Kidney (tissue), 14 donors: Measurements from ENCODE around the gene SPTB. TPM values are rescaled to one million over a fixed set of nuclear protein-coding genes. Genes with fewer than 3 reads are reported as not detected.

Source experiments
- DNase-seq, 5 donors: peaks; one replicate each; pipeline ENCODE4 v3.0.0-alpha.2; 2013 to 2020
- FAIRE-seq: peaks from 2 replicates; lab custom pipeline; 2012; peaks lifted over from hg19 to GRCh38; lab: Jason Lieb, UNC
- H3K27ac ChIP-seq, 2 donors: one replicate each; pipeline ENCODE4 v1.7.0; 2013; ENCODE audit warnings: low read depth in 2 of 2, low read length in 2 of 2, inconsistent platforms in 1 of 2
- H3K27me3 ChIP-seq: one replicate; pipeline ENCODE4 v1.7.1; 2013; ENCODE audit warnings: low read length, inconsistent platforms; ENCODE audit not compliant: control insufficient read depth, insufficient read depth
- H3K36me3 ChIP-seq, 3 donors: one replicate each; pipeline versions ENCODE4 v1.7.0 to v1.7.1; 2013; ENCODE audit warnings: low read length in 3 of 3, control low read depth in 1 of 3, inconsistent platforms in 1 of 3; ENCODE audit not compliant: insufficient read depth in 3 of 3, control insufficient read depth in 2 of 3
- H3K4me1 ChIP-seq, 3 donors: one replicate each; pipeline versions ENCODE4 v1.7.0 to v1.7.1; 2013; ENCODE audit warnings: low read length in 3 of 3, inconsistent platforms in 1 of 3, low read depth in 1 of 3; ENCODE audit not compliant: control insufficient read depth in 2 of 3, insufficient read depth in 2 of 3
- H3K4me3 ChIP-seq, 3 donors: one replicate each; pipeline versions ENCODE4 v1.7.0 to v1.8.1; 2013; ENCODE audit warnings: low read length in 3 of 3, control low read depth in 1 of 3, inconsistent platforms in 1 of 3
- H3K9ac ChIP-seq, 3 donors: one replicate each; pipeline versions ENCODE4 v1.7.0 to v1.7.1; 2013; ENCODE audit warnings: low read length in 3 of 3, control low read depth in 1 of 3, inconsistent platforms in 1 of 3
- H3K9me3 ChIP-seq, 3 donors: one replicate each; pipeline versions ENCODE4 v1.7.0 to v1.7.1; 2013; ENCODE audit warnings: low read length in 3 of 3, control low read depth in 1 of 3, inconsistent platforms in 1 of 3; ENCODE audit not compliant: control insufficient read depth in 2 of 3, insufficient read depth in 1 of 3
- intact Hi-C: fragments of 100-400 bp; cut with DNase I; formaldehyde crosslinking; loops from one replicate; pipeline ENCODE4 v1.11.1; 2022
- polyA plus RNA-seq: library from polyadenylated mRNA; stranded (reverse); fragments of 350-450 nt; fragmentation: Illumina TruSeq; extraction: RNeasy Lipid Tissue Mini Kit (QIAGEN cat#74804); gene quantifications from one replicate; pipeline ENCODE4 v1.2.3, GENCODE V29; 2014; ENCODE audit warnings: low read depth, low replicate concordance; ENCODE audit not compliant: insufficient read depth
- total RNA-seq: library from RNA; stranded (reverse); fragmentation: NEBNext Ultra II Directional; extraction: Animal tissue kit (Norgen Biotek cat#: 25700); gene quantifications from one replicate; pipeline ENCODE4 v1.2.1, GENCODE V29; 2021
- TF ChIP-seq, protein P1 (sequence below): IDR thresholded peaks from 3 replicates; pipeline ENCODE4 v1.5.1; 2012; ENCODE audit warnings: mild to moderate bottlenecking, moderate library complexity, borderline replicate concordance; ENCODE audit not compliant: insufficient read depth; ENCODE audit errors: extremely low read depth
- donor health status: control.
- donor health status: control.
- donor health status: control.
- donor health status: control.
- donor health status: control.
- donor health status: DM: yes; HTN: yes; CAD: no.
- donor health status: Normal renal cell carcinoma (clear cell type).

Gene SPTB
- total and polyA plus RNA-seq, 2 donors from 2014 or later: 1.7 to 2.2 TPM

GRCh38 chr14:64715628-64716412 is 163.9 kb downstream of the SPTB start:
- TF ChIP-seq, protein P1, sequence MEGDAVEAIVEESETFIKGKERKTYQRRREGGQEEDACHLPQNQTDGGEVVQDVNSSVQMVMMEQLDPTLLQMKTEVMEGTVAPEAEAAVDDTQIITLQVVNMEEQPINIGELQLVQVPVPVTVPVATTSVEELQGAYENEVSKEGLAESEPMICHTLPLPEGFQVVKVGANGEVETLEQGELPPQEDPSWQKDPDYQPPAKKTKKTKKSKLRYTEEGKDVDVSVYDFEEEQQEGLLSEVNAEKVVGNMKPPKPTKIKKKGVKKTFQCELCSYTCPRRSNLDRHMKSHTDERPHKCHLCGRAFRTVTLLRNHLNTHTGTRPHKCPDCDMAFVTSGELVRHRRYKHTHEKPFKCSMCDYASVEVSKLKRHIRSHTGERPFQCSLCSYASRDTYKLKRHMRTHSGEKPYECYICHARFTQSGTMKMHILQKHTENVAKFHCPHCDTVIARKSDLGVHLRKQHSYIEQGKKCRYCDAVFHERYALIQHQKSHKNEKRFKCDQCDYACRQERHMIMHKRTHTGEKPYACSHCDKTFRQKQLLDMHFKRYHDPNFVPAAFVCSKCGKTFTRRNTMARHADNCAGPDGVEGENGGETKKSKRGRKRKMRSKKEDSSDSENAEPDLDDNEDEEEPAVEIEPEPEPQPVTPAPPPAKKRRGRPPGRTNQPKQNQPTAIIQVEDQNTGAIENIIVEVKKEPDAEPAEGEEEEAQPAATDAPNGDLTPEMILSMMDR: no peak
- H3K9ac ChIP-seq: peak overlapping the region in 2 of 3 donors; percentile 49 to 76
- DNase-seq: peak; percentile 63 to 86 (median 64)
- intact Hi-C loops: no loop called here
- H3K27me3 ChIP-seq: no peaks in the 10 kb centered on the region
- H3K4me1 ChIP-seq: peaks cover 3 to 54% (median 51%) of the 10 kb centered on the region in 3 donors
- no peak for FAIRE-seq
- peak overlapping the region in 2 of 3 donors; percentile 45 to 54 for H3K4me3 ChIP-seq
- no peaks in the 10 kb centered on the region for H3K36me3 ChIP-seq
- H3K9me3 ChIP-seq: peaks cover 0 to 7% (median 0%) of the 10 kb centered on the region in 3 donors
- peak overlapping the region; percentile 87 to 89 for H3K27ac ChIP-seq

DNA sequence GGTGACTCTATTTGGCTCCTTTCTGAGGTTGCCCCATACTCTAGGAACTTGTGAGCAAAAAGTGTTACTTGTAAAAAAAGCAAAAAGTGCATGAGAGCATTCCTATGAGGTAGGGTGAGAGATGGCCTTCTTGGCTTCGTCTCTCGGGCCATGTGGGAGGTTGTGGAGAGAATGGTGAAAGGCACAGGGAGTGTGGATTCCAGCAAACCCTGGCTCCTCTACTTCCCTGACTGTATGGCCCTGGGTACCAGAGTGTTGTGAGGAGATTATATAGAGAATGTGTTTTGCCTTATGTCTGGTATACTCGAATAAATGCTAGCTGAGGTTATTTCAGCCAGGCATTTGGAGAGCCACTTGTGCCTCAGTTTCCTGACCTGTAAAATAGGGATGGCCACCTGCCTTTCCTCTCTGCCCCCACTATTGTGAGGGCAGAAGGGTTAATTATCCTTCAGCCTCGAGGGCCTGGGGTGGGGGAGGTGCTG is 164.5 kb downstream of the SPTB start:
- H3K27ac ChIP-seq: peak overlapping the region in 1 of 2 donors; percentile 89
- peak overlapping the region in 1 of 3 donors; percentile 49 for H3K9ac ChIP-seq
- H3K4me3 ChIP-seq: peak overlapping the region in 2 of 3 donors; percentile 6 to 45
- TF ChIP-seq, protein P1: no peak
- intact Hi-C loops: no loop called here
- H3K36me3 ChIP-seq: no peaks in the 10 kb centered on the region
- peaks cover 0 to 7% (median 0%) of the 10 kb centered on the region in 3 donors for H3K9me3 ChIP-seq
- DNase-seq: no peak
- FAIRE-seq: no peak
- H3K4me1 ChIP-seq: peaks cover 2 to 48% (median 45%) of the 10 kb centered on the region in 3 donors
- H3K27me3 ChIP-seq: no peaks in the 10 kb centered on the region

DNA sequence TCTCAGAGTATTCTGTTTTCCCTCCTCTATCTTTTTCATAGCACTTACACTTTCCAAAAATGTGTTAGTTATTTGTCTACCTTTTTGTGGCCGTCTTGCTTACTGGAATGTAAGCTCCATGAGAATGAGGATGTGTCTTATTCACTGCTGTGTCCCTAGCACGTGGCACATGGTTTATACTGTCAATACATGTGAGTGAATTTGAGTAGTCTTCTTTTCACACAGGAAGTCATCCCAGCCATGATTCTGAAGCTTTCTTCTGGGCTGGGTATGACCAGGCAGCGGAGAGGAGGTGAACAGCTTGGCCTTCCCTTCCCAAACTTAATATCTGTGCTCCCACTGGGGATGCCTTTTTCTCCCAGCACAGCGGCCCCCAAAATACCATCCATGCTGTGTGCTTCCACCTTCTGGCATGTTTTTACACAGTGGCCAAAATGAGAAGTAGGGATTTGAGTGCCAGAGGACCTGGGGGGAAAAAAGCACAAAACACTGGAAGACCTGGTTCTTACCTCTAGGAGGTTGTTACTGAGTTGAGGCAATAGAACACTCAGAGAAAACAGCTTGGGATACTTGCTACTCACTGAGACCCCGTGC is 165.2 kb downstream of the SPTB start:
- no peak overlapping the region for H3K4me3 ChIP-seq
- H3K4me1 ChIP-seq: peaks cover 2 to 44% (median 38%) of the 10 kb centered on the region in 3 donors
- peaks cover 0 to 7% (median 0%) of the 10 kb centered on the region in 3 donors for H3K9me3 ChIP-seq
- H3K36me3 ChIP-seq: no peaks in the 10 kb centered on the region
- H3K9ac ChIP-seq: no peak overlapping the region
- no peaks in the 10 kb centered on the region for H3K27me3 ChIP-seq
- intact Hi-C loops: no loop called here
- peak overlapping the region; percentile 17 to 89 for H3K27ac ChIP-seq
- no peak for FAIRE-seq
- TF ChIP-seq, protein P1: no peak
- peak in 1 of 5 donors; percentile 23 for DNase-seq
